OCI-LY3 (cell line): ENCODE data around the gene DYNC2I2.

Source experiments
- EZH2phosphoT487 ChIP-seq: fragments of 200-600 bp; shearing (Covaris generic); IDR thresholded peaks from 2 replicates; pipeline ENCODE4 v1.6.1; 2018; ENCODE audit warnings: antibody characterized with exemption, mixed run types, low read depth
- TF ChIP-seq, protein P1 (sequence below): fragments of 200-600, 300-600 bp; sonication (generic); IDR thresholded peaks from 2 replicates; pipeline ENCODE4 v1.5.1; 2014; ENCODE audit warnings: antibody characterized with exemption, low read length, low read depth

DNA sequence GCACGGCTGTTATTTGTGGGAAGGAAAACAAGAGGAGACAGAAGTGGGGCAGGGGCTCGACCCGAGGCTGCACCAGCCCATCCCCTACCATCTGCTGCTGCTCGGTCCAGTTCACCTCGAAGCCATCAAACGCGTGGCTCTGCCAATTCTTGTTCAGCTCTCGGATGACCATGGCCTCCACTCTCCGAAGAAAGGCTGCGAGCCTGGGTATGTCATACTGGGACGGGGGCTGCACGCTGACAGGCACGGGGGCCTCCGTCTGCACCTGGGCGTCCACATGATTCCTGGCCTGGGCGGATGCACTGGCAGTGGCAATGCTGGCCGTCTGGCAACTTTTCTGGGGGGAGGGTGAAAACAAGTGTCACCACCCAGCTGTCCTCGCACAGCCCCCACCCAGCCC lies 16.0 kb downstream of the DYNC2I2 start:
- TF ChIP-seq, protein P1, sequence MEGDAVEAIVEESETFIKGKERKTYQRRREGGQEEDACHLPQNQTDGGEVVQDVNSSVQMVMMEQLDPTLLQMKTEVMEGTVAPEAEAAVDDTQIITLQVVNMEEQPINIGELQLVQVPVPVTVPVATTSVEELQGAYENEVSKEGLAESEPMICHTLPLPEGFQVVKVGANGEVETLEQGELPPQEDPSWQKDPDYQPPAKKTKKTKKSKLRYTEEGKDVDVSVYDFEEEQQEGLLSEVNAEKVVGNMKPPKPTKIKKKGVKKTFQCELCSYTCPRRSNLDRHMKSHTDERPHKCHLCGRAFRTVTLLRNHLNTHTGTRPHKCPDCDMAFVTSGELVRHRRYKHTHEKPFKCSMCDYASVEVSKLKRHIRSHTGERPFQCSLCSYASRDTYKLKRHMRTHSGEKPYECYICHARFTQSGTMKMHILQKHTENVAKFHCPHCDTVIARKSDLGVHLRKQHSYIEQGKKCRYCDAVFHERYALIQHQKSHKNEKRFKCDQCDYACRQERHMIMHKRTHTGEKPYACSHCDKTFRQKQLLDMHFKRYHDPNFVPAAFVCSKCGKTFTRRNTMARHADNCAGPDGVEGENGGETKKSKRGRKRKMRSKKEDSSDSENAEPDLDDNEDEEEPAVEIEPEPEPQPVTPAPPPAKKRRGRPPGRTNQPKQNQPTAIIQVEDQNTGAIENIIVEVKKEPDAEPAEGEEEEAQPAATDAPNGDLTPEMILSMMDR: no peak
- TF ChIP-seq EZH2phosphoT487: no peak
